Breast epithelium (tissue), 4 donors: ENCODE data around the gene ZNF451. TPM values are rescaled to one million over a fixed set of nuclear protein-coding genes. Genes with fewer than 3 reads are reported as not detected.

Experiments
- DNase-seq, 2 donors: peaks; one replicate each; pipeline ENCODE4 v3.0.0-alpha.2; 2019; ENCODE audit warnings: low spot score in 2 of 2
- H3K27ac ChIP-seq, 2 donors: fragments of 200-600 bp; sonication (generic) in 1 of 2; one replicate each; pipeline ENCODE4 v1.5.1; 2016 to 2019; ENCODE audit warnings: mild to moderate bottlenecking in 1 of 2
- H3K27me3 ChIP-seq, 2 donors: fragments of 200-600 bp; sonication (generic) in 1 of 2; one replicate each; pipeline versions ENCODE4 v1.5.1 to v1.6.0; 2017 to 2019; ENCODE audit warnings: control low read depth in 1 of 2, mild to moderate bottlenecking in 1 of 2
- H3K36me3 ChIP-seq: fragments of 200-600 bp; one replicate; pipeline ENCODE4 v1.5.1; 2019
- H3K4me1 ChIP-seq, 2 donors: fragments of 200-600 bp; sonication (generic); one replicate each; pipeline ENCODE4 v1.5.1; 2016 to 2019; ENCODE audit warnings: control low read depth in 1 of 2
- H3K4me3 ChIP-seq, 3 donors: fragments of 200-600 bp; sonication (generic); 1 replicate in 2 of 3; 2 replicates in 1 of 3; pipeline ENCODE4 v1.5.1; 2016 to 2019; ENCODE audit warnings: mild to moderate bottlenecking in 3 of 3, moderate library complexity in 2 of 3
- H3K9me3 ChIP-seq, 2 donors: fragments of 200-600 bp; sonication (generic) in 1 of 2; one replicate each; pipeline ENCODE4 v1.5.1; 2016 to 2019; ENCODE audit warnings: control low read depth in 1 of 2
- POLR2A ChIP-seq: fragments of 450-650 bp; IDR thresholded peaks from one replicate; pipeline ENCODE4 v1.6.1; 2016; ENCODE audit warnings: antibody characterized with exemption, mild to moderate bottlenecking, moderate library complexity
- POLR2AphosphoS5 ChIP-seq, 3 donors: sonication (generic); formaldehyde crosslinking; IDR thresholded peaks; one replicate each; pipeline ENCODE4 v1.6.1; 2017; ENCODE audit warnings: antibody characterized with exemption in 3 of 3
- intact Hi-C: fragments of 100-400 bp; cut with DNase I; formaldehyde crosslinking; loops from one replicate; pipeline ENCODE4 v1.15.1; 2023; ENCODE audit warnings: low total_unique reads
- total RNA-seq, 3 donors: library from RNA; depleted of rRNA; stranded (reverse); fragments of >200 nt; gene quantifications; one replicate each; pipeline ENCODE4 v1.1.0, GENCODE V29; 2016
- TF ChIP-seq, protein P1 (sequence below), 3 donors: fragments of 450-650 bp; IDR thresholded peaks; one replicate each; pipeline ENCODE4 v1.5.1; 2016 to 2017; ENCODE audit warnings: antibody characterized with exemption in 3 of 3, mild to moderate bottlenecking in 3 of 3, moderate library complexity in 3 of 3

The ZNF451 gene
- total RNA-seq, 3 donors from 2014 or later, result 72.3 to 95.1 (median 77.7) TPM

- DNase-seq, result no peak
- H3K27ac ChIP-seq, result no peak overlapping the region
- intact Hi-C loops, result no loop called here
- H3K4me3 ChIP-seq, result no peak overlapping the region
- TF ChIP-seq POLR2AphosphoS5 (IDR thresholded peaks at IDR 0.05), result no peak
- no peak for TF ChIP-seq POLR2A
- TF ChIP-seq, protein P1, sequence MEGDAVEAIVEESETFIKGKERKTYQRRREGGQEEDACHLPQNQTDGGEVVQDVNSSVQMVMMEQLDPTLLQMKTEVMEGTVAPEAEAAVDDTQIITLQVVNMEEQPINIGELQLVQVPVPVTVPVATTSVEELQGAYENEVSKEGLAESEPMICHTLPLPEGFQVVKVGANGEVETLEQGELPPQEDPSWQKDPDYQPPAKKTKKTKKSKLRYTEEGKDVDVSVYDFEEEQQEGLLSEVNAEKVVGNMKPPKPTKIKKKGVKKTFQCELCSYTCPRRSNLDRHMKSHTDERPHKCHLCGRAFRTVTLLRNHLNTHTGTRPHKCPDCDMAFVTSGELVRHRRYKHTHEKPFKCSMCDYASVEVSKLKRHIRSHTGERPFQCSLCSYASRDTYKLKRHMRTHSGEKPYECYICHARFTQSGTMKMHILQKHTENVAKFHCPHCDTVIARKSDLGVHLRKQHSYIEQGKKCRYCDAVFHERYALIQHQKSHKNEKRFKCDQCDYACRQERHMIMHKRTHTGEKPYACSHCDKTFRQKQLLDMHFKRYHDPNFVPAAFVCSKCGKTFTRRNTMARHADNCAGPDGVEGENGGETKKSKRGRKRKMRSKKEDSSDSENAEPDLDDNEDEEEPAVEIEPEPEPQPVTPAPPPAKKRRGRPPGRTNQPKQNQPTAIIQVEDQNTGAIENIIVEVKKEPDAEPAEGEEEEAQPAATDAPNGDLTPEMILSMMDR (IDR thresholded peaks at IDR 0.05), result no peak
- no peaks in the 10 kb centered on the region for H3K9me3 ChIP-seq
- H3K36me3 ChIP-seq, result no peaks in the 10 kb centered on the region
- no peaks in the 10 kb centered on the region for H3K4me1 ChIP-seq
- no peaks in the 10 kb centered on the region for H3K27me3 ChIP-seq
Measured at GRCh38 chr6:57183336-57183735, 93.3 kb downstream of the ZNF451 start.

- Histone ChIP-seq H3K9me3 (no peaks in the 10 kb centered on the region), H3K27me3 (no peaks in the 10 kb centered on the region), H3K4me1 (no peaks in the 10 kb centered on the region), H3K27ac (no peak overlapping the region), H3K4me3 (no peak overlapping the region), H3K36me3 (no peaks in the 10 kb centered on the region)
- TF ChIP-seq, protein P1 (IDR thresholded peaks at IDR 0.05), result no peak
- TF ChIP-seq POLR2A (no peak), POLR2AphosphoS5 (IDR thresholded peaks at IDR 0.05) (no peak)
- no peak for DNase-seq
- intact Hi-C loops, result no loop called here
Measured at GRCh38 chr6:57190140-57190539, 100.2 kb downstream of the ZNF451 start.

DNA sequence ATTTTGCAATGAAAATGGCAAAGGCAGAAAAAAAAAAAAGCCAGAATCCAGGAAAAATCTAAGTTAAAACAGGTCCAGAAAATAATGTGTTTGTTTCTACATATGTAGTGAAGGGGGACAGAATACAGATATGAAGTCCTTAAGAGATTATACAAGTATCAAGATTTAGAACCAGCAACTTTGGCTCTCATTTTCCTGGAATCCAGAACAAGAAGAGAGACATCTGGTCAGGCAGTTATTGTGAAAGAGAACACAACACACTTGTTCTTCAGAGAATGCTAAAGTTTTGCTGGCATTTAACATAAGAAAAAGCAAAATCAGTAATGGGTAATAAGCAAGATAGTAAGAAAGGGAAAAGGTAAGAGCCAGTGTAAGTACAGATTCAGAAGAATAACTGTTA lies 103.2 kb downstream of the ZNF451 start:
- no peak for DNase-seq
- H3K4me1 ChIP-seq, result no peaks in the 10 kb centered on the region
- intact Hi-C loops, result no loop called here
- no peak overlapping the region for H3K27ac ChIP-seq
- H3K9me3 ChIP-seq, result no peaks in the 10 kb centered on the region
- no peaks in the 10 kb centered on the region for H3K36me3 ChIP-seq
- no peaks in the 10 kb centered on the region for H3K27me3 ChIP-seq
- no peak overlapping the region for H3K4me3 ChIP-seq
- TF ChIP-seq POLR2AphosphoS5 (IDR thresholded peaks at IDR 0.05) (no peak), POLR2A (no peak)
- TF ChIP-seq, protein P1 (IDR thresholded peaks at IDR 0.05), result no peak

- no peaks in the 10 kb centered on the region for H3K36me3 ChIP-seq
- intact Hi-C loops, result no loop called here
- H3K27me3 ChIP-seq, result no peaks in the 10 kb centered on the region
- no peaks in the 10 kb centered on the region for H3K9me3 ChIP-seq
- TF ChIP-seq POLR2AphosphoS5 (IDR thresholded peaks at IDR 0.05) (no peak), POLR2A (no peak)
- TF ChIP-seq, protein P1 (IDR thresholded peaks at IDR 0.05), result no peak
- H3K27ac ChIP-seq, result no peak overlapping the region
- no peaks in the 10 kb centered on the region for H3K4me1 ChIP-seq
- DNase-seq, result no peak
- H3K4me3 ChIP-seq, result no peak overlapping the region
Measured at GRCh38 chr6:57195457-57195856, 105.5 kb downstream of the ZNF451 start.

DNA sequence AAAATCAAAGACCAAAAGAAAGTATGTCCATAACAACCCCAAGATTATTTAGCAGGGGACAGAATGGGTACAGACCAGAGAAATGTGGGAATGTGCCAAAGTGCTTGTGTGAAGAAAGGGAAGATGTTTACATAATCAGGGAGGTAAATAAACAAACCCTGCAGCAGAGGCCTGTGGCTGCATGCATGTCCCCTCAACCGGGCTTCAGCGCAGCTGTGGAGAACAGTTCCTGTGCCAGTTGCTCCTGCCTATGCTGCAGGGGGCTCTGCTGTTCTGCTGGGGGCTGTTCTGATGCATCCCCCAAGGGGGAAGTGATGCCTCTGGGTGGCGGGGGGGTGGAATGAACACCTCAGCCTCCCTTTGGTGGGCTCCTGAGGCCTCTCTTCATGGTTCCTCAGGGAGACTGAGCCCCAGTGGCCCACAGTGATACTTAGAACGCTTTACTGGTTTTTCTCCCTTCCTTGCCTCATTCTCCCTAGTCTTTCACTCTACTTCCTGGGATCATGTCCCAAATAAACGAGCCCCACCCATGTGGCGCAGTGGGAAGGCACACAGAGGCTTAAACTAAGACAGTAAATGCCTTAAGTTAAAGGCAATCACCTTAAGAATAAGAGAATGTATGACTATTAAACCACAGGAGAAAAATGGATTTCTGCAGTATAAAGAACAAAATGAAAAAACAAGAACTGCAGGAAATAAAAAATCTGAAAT lies 109.1 kb downstream of the ZNF451 start:
- H3K4me1 ChIP-seq, result no peaks in the 10 kb centered on the region
- TF ChIP-seq POLR2AphosphoS5 (IDR thresholded peaks at IDR 0.05) (no peak), POLR2A (no peak)
- TF ChIP-seq, protein P1 (IDR thresholded peaks at IDR 0.05), result no peak
- no peak overlapping the region for H3K27ac ChIP-seq
- H3K36me3 ChIP-seq, result no peaks in the 10 kb centered on the region
- H3K27me3 ChIP-seq, result no peaks in the 10 kb centered on the region
- no peak overlapping the region for H3K4me3 ChIP-seq
- intact Hi-C loops, result no loop called here
- DNase-seq, result no peak
- no peaks in the 10 kb centered on the region for H3K9me3 ChIP-seq
